Measurements from ENCODE around the gene QRICH2. TPM values are rescaled to one million over a fixed set of nuclear protein-coding genes. Genes with fewer than 3 reads are reported as not detected.

The QRICH2 gene
- total RNA-seq, 4 donors from 2014 or later: 1.6 to 2.6 (median 2.0) TPM

DNA sequence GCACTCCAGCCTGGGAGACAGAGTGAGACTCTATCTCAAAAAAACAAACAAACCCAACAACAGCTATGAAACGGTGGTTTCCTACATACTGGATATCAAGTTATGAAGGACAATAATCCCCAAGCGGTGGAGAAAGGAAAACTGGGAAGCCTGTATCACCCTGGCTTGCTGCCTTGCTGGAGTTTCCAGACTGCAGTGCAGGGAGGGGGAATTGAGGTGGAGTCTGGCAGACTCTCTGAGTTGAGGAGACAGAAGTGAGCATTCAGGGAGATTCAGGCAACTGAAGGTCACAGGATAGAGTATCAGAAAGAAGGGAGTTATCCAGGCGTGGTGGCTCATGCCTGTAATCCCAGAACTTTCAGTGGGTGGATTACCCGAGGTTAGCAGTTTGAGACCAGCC is 11.9 kb downstream of the QRICH2 start:
- no peak for DNase-seq
- Histone ChIP-seq H3K27me3 (no peaks in the 10 kb centered on the region), H3K9me3 (no peaks in the 10 kb centered on the region), H3K27ac (peak overlapping the region; percentile 8 to 67 (median 52)), H3K4me3 (no peak overlapping the region), H3K36me3 (no peaks in the 10 kb centered on the region), H3K4me1 (peaks cover 0 to 16% (median 11%) of the 10 kb centered on the region in 4 donors)
- intact Hi-C loops (cut with DNase I; ENCODE audit: low total_unique reads) (loop anchor here (10.0 kb wide), 1 partner anchor 681 kb away; no protein-coding TSS in a partner anchor), in situ Hi-C loops (cut with MboI; ENCODE audit: low pct_ligation_motif_present in 1 of 4, low pct_unique_long_range_greater_than_20kb in 1 of 4, low sequenced_read_pairs in 3 of 4) (loop anchor here in 3 of 4 donors (25.0 kb wide), 2 partner anchors 109 to 284 kb away; partner anchors contain the start of gene CDK3 (in 2 of the 3))
- WGBS, 2 donors (ENCODE audit: low coverage in 1 of 2): 33 to 52% methylated on average over 4 of the region's 4 CpGs
- TF ChIP-seq, protein P1, sequence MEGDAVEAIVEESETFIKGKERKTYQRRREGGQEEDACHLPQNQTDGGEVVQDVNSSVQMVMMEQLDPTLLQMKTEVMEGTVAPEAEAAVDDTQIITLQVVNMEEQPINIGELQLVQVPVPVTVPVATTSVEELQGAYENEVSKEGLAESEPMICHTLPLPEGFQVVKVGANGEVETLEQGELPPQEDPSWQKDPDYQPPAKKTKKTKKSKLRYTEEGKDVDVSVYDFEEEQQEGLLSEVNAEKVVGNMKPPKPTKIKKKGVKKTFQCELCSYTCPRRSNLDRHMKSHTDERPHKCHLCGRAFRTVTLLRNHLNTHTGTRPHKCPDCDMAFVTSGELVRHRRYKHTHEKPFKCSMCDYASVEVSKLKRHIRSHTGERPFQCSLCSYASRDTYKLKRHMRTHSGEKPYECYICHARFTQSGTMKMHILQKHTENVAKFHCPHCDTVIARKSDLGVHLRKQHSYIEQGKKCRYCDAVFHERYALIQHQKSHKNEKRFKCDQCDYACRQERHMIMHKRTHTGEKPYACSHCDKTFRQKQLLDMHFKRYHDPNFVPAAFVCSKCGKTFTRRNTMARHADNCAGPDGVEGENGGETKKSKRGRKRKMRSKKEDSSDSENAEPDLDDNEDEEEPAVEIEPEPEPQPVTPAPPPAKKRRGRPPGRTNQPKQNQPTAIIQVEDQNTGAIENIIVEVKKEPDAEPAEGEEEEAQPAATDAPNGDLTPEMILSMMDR (IDR thresholded peaks at IDR 0.05): peak in 1 of 5 experiments; percentile 5
- no peak for TF ChIP-seq EP300 (IDR thresholded peaks at IDR 0.05; ENCODE audit: low read depth)

DNA sequence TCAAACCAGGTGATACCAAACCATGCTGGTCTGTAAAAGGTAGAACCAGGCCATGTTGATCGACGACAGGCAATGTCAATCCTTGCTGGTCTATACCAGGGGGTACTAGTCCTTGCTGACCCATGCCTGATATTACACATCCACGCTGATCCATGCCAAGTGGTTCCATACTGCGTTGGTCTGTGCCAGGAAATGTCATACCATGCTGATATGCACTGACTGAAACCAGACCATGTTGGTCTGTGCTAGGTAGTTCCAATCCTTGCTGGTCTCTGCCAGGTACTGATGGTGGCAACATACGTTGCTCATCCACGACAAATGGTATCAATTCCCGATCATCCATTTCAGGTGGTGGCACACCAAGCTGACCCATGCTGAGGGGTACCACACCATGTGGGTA is 15.0 kb downstream of the QRICH2 start:
- H3K4me3 ChIP-seq: no peak overlapping the region
- no peaks in the 10 kb centered on the region for H3K27me3 ChIP-seq
- TF ChIP-seq, protein P1 (IDR thresholded peaks at IDR 0.05): no peak
- TF ChIP-seq POLR2A (IDR thresholded peaks at IDR 0.05): no peak
- no peak for TF ChIP-seq POLR2AphosphoS5 (IDR thresholded peaks at IDR 0.05)
- no peak for TF ChIP-seq EP300 (IDR thresholded peaks at IDR 0.05; ENCODE audit: low read depth)
- no peaks in the 10 kb centered on the region for H3K9me3 ChIP-seq
- DNase-seq: no peak
- in situ Hi-C loops (cut with MboI; ENCODE audit: low pct_ligation_motif_present in 1 of 4, low pct_unique_long_range_greater_than_20kb in 1 of 4, low sequenced_read_pairs in 3 of 4): loop anchor here in 3 of 4 donors (5.0 to 25.0 kb wide), 3 partner anchors 106 to 281 kb away; partner anchors contain the start of gene CDK3 (in 2 of the 3)
- H3K4me1 ChIP-seq: peaks cover 0 to 16% (median 11%) of the 10 kb centered on the region in 4 donors
- no peaks in the 10 kb centered on the region for H3K36me3 ChIP-seq
- intact Hi-C loops (cut with DNase I; ENCODE audit: low total_unique reads): loop anchor here (10.0 kb wide), 1 partner anchor 678 kb away; no protein-coding TSS in a partner anchor
- WGBS, 2 donors (ENCODE audit: low coverage in 1 of 2): 94% methylated on average over 7 of the region's 7 CpGs; no CpG with 5 or more reads in 1 of the 2 donors
- no peak overlapping the region for H3K27ac ChIP-seq

DNA sequence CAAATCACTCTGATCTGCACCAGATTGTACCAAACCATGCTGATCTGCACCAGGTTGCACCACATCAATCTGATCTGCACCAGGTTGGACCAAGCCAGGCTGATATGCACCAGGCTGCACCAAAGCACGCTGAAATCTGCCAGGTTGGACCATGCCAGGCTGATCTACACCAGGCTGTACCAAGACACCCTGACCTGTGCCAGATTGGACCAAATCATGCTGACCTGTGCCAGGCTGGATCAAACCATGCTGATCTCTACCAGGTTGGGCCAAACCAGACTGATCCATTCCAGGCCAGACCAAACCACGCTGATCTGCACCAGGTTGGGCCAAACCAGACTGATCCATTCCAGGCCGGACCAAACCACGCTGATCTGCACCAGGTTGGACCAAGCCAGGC is 15.5 kb downstream of the QRICH2 start:
- in situ Hi-C loops (cut with MboI; ENCODE audit: low pct_ligation_motif_present in 1 of 4, low pct_unique_long_range_greater_than_20kb in 1 of 4, low sequenced_read_pairs in 3 of 4) (loop anchor here in 3 of 4 donors (5.0 to 25.0 kb wide), 3 partner anchors 105 to 280 kb away; partner anchors contain the start of gene CDK3 (in 2 of the 3)), intact Hi-C loops (cut with DNase I; ENCODE audit: low total_unique reads) (loop anchor here (10.0 kb wide), 1 partner anchor 678 kb away; no protein-coding TSS in a partner anchor)
- TF ChIP-seq, protein P1 (IDR thresholded peaks at IDR 0.05): no peak
- TF ChIP-seq POLR2A (IDR thresholded peaks at IDR 0.05) (no peak), EP300 (IDR thresholded peaks at IDR 0.05; ENCODE audit: low read depth) (no peak), POLR2AphosphoS5 (IDR thresholded peaks at IDR 0.05) (no peak)
- no peak for DNase-seq
- H3K9me3 ChIP-seq: no peaks in the 10 kb centered on the region
- H3K36me3 ChIP-seq: no peaks in the 10 kb centered on the region
- no peak overlapping the region for H3K27ac ChIP-seq
- no peaks in the 10 kb centered on the region for H3K27me3 ChIP-seq
- WGBS, 2 donors (ENCODE audit: low coverage in 1 of 2): 91% methylated on average over 4 of the region's 4 CpGs; no CpG with 5 or more reads in 1 of the 2 donors
- H3K4me1 ChIP-seq: peaks cover 0 to 16% (median 11%) of the 10 kb centered on the region in 4 donors
- no peak overlapping the region for H3K4me3 ChIP-seq

DNA sequence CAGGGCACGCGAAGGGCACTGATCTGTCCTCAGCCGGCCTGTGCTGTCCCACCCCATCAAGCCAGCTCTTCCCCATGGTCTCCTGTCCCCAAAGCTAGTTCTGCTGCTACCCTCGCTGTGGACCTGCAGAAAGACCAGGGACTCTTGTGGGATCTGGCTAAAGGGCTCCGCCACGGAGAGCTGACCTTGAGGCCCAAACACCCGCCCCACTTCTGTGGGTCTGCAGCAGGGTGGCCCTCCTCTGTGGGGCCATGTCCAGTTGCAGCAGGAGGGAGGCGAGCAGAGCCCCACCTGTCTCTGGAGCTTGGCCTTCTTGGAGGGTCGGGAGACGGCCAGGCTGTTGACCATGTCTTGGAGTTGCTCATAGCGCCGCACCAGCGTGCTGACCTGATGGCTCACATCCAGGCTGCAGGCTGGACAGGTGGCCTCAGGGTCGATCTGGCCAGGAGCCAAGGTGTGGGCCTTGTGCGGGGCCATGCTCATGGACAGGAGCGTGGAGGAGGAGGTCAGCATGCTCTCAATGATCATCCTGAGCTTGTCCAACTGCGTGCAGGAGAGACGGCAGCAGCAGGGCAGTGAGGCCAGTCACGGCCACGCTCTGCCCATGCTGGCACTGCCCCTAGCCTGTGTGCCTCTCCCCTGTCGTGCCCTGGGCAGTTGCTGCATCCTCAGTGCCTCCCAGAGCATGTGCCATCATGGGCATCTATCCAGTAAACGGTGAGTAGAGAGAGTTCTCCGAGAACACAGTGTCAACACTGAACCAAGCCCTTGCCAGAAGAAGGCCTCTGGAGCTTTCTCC is 26.3 kb downstream of the QRICH2 start:
- H3K4me1 ChIP-seq: peaks cover 0 to 7% (median 2%) of the 10 kb centered on the region in 4 donors
- H3K27me3 ChIP-seq: no peaks in the 10 kb centered on the region
- TF ChIP-seq, protein P1 (IDR thresholded peaks at IDR 0.05): no peak
- TF ChIP-seq POLR2A (IDR thresholded peaks at IDR 0.05): no peak
- no peak for TF ChIP-seq POLR2AphosphoS5 (IDR thresholded peaks at IDR 0.05)
- no peak for TF ChIP-seq EP300 (IDR thresholded peaks at IDR 0.05; ENCODE audit: low read depth)
- no peak overlapping the region for H3K4me3 ChIP-seq
- H3K36me3 ChIP-seq: no peaks in the 10 kb centered on the region
- intact Hi-C loops (cut with DNase I; ENCODE audit: low total_unique reads) (no loop called here), in situ Hi-C loops (cut with MboI; ENCODE audit: low pct_ligation_motif_present in 1 of 4, low pct_unique_long_range_greater_than_20kb in 1 of 4, low sequenced_read_pairs in 3 of 4) (loop anchor here (5.0 to 25.0 kb wide), 5 partner anchors 94 to 269 kb away; partner anchors contain the start of gene CDK3 (in 2 of the 4))
- WGBS, 2 donors (ENCODE audit: low coverage in 1 of 2): 85% methylated on average over 21 of the region's 23 CpGs; no CpG with 5 or more reads in 1 of the 2 donors
- no peaks in the 10 kb centered on the region for H3K9me3 ChIP-seq
- no peak for DNase-seq
- H3K27ac ChIP-seq: no peak overlapping the region
